ENCODE results near the gene CDK17. TPM values are rescaled to one million over a fixed set of nuclear protein-coding genes. Genes with fewer than 3 reads are reported as not detected.
A peak's percentile ranks its signal among the peaks of the same experiment; 100 is the strongest.

CDK17 gene
- total and polyA plus RNA-seq, 9 of the 15 experiments (the other 6 are each of a cell fraction or from before 2014, with no cell fraction given): 4.8 to 39.3 (median 21.6) TPM

DNA sequence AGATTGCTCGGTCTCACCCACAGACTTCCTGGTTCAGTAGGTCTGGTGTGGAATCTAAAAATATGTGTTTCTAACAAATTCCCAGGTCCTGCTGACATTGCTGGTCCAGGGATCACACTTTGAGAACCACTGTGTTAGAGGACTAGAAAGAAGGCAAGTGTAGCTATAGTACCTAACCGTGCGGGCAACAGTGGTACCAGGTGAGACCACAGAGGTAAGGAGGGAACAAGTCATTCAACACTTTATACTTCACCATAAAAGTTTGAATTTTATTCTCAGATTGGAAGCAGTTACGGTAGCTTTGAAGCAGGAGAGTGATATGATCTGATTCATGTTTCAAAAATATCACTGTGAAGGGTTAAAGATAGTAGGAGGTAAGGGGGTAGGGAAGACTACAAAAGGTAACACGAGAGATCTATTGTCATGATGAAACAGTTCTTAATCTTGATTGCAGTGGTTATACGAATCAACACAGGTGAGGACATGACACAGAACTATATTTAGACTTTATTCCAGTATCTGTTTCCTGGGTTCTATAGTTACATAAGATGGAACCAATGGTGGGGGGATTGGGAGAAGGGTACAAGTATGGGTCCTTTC is 73.5 kb downstream of the CDK17 start:
- H3K36me3 ChIP-seq (ENCODE audit: control insufficient read depth, insufficient read depth, low read length): peaks cover 30% of the 10 kb centered on the region; the same call in 2 of the 3 replicates
- intact Hi-C loops (cut with micrococcal nuclease) (no loop called here), in situ Hi-C loops (cut with MboI) (no loop called here)
- H3K9me1 ChIP-seq (ENCODE audit: control insufficient read depth, insufficient read depth, low read length): no peaks in the 10 kb centered on the region
- H3K9ac ChIP-seq (ENCODE audit: insufficient read depth in 1 of 2, low read depth in 2 of 2, low read length in 2 of 2): no peak overlapping the region
- no peak overlapping the region for H2AFZ ChIP-seq (ENCODE audit: low read depth, low read length)
- no TSS peak for BruUV-seq (replicated peaks)
- H3K27me3 ChIP-seq (ENCODE audit: control insufficient read depth in 2 of 2, insufficient read depth in 2 of 2, low read length in 2 of 2): no peaks in the 10 kb centered on the region
- FAIRE-seq: peak; percentile 64
- WGBS (ENCODE audit: insufficient coverage, low coverage, missing lambda C conversion rate): 87% methylated on average over 6 of the region's 6 CpGs
- ChIA-PET CTCF (ENCODE audit: low intra/inter-chr PET ratio) (no interaction called here), POLR2A (interaction anchor here (1.1 kb wide), 2 partner anchors 11 kb away, joined by 3 to 4 read pairs; no protein-coding TSS in a partner anchor)
- H3K79me2 ChIP-seq (ENCODE audit: control insufficient read depth, insufficient read depth, low read length): peaks cover 26% of the 10 kb centered on the region
- DNase-seq (ENCODE audit: extremely low read depth in 1 of 4, low spot score in 3 of 4): no peak
- ATAC-seq: no peak
- peaks cover 0 to 17% of the 10 kb centered on the region in 2 experiments; a peak in 3 of 5 replicates for H3K4me1 ChIP-seq (replicated peaks in 1 of 2; ENCODE audit: control insufficient read depth in 2 of 2, insufficient read depth in 2 of 2, low read length in 2 of 2)
- no peaks in the 10 kb centered on the region for H4K20me1 ChIP-seq (replicated peaks; ENCODE audit: control insufficient read depth, insufficient read depth, low read length)
- H3K4me3 ChIP-seq: no peak overlapping the region
- H3K4me2 ChIP-seq (ENCODE audit: insufficient read depth, low read length): no peak overlapping the region
- H3K27ac ChIP-seq (ENCODE audit: extremely low read depth, low read depth, low read length): no peak overlapping the region
- H3K9me3 ChIP-seq (replicated peaks; ENCODE audit: control insufficient read depth, insufficient read depth, low read depth, low read length): peaks cover 5% of the 10 kb centered on the region; the same call in 1 of the 2 replicates
- TF ChIP-seq JUNB (CRISPR knock-in tag; conservative IDR thresholded peaks at IDR 0.05) (no peak), ZNF3 (CRISPR knock-in tag; IDR thresholded peaks at IDR 0.05) (no peak), ZNF75A (CRISPR knock-in tag; IDR thresholded peaks at IDR 0.05) (no peak), SMARCA4 (IDR thresholded peaks at IDR 0.05) (no peak), ZNF79 (CRISPR knock-in tag; IDR thresholded peaks at IDR 0.05; ENCODE audit: low read depth) (no peak), CEBPZ (IDR thresholded peaks at IDR 0.05; ENCODE audit: borderline replicate concordance, low read depth, low read length) (no peak), HBP1 (CRISPR knock-in tag; IDR thresholded peaks at IDR 0.05) (no peak)
- TF ChIP-seq, protein P1, sequence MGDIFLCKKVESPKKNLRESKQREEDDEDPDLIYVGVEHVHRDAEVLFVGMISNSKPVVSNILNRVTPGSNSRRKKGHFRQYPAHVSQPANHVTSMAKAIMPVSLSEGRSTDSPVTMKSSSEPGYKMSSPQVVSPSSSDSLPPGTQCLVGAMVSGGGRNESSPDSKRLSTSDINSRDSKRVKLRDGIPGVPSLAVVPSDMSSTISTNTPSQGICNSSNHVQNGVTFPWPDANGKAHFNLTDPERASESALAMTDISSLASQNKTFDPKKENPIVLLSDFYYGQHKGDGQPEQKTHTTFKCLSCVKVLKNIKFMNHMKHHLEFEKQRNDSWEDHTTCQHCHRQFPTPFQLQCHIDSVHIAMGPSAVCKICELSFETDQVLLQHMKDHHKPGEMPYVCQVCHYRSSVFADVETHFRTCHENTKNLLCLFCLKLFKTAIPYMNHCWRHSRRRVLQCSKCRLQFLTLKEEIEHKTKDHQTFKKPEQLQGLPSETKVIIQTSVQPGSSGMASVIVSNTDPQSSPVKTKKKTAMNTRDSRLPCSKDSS (IDR thresholded peaks at IDR 0.05; ENCODE audit: low read depth, partially characterized antibody): no peak

Data from K562 (cell line).